Skin of body (tissue), 2 donors: Measurements from ENCODE around the gene PKHD1. TPM values are rescaled to one million over a fixed set of nuclear protein-coding genes. Genes with fewer than 3 reads are reported as not detected.

Experiments
- small RNA-seq: library from RNA; depleted of rRNA; stranded (forward); fragments of <200 nt; gene quantifications from one replicate; pipeline ENCODE3, GENCODE V24; 2014; ENCODE audit warnings: low replicate concordance
- total RNA-seq: library from RNA; depleted of rRNA; stranded (reverse); fragments of >200 nt; gene quantifications from one replicate; pipeline ENCODE4 v1.2.3, GENCODE V29; 2014

Gene PKHD1
- total RNA-seq, 1 donor from 2014 or later: 1.3 TPM

Small RNAs within 50 kb of the gene (small RNA-seq; reads per million reads assigned to genes)
- not detected for gene RN7SL580P

Other genes with a start within 250 kb of the PKHD1 start
- not detected for gene IL17A, start 98.8 kb upstream of the PKHD1 start, total RNA-seq
- not detected for gene IL17F, start 156.9 kb upstream of the PKHD1 start, total RNA-seq
- 40.9 TPM for gene MCM3, start 197.1 kb upstream of the PKHD1 start, total RNA-seq